GM12872 (cell line): ENCODE measurements around the gene ZNF197.

Experiments
- CTCF ChIP-seq: IDR thresholded peaks from 3 replicates; pipeline ENCODE4 v1.5.1; 2011; ENCODE audit warnings: low read depth, mild to moderate bottlenecking, low read length, moderate library complexity; ENCODE audit not compliant: insufficient read depth

The ZNF197 gene

GRCh38 chr3:44624749-44625480 lies at the start of gene ZNF197:
Gene ZNF197, plus strand, starts transcription at chr3:44625036. Its CDS starts 4,119 bp downstream, at chr3:44629155.
- TF ChIP-seq CTCF = no peak

GRCh38 chr3:44576613-44577012 lies 48.2 kb upstream of the ZNF197 start:
- no peak for TF ChIP-seq CTCF

GRCh38 chr3:44584646-44585501 lies 40.0 kb upstream of the ZNF197 start, which contains the start of gene ZNF660:
Gene ZNF660, plus strand, starts transcription at chr3:44584964. Its CDS starts 9,230 bp downstream, at chr3:44594194.
- TF ChIP-seq CTCF = no peak

GRCh38 chr3:44596621-44597020 lies 28.2 kb upstream of the ZNF197 start:
- TF ChIP-seq CTCF = no peak

GRCh38 chr3:44601749-44602148 lies 23.1 kb upstream of the ZNF197 start:
- no peak for TF ChIP-seq CTCF

- no peak for TF ChIP-seq CTCF
Observed at GRCh38 chr3:44612678-44613077, 12.2 kb upstream of the ZNF197 start.

GRCh38 chr3:44628716-44629115 lies 3.9 kb downstream of the ZNF197 start:
- TF ChIP-seq CTCF = no peak
